HG03432 (cell line): ENCODE measurements around the gene RAPGEF3.

Experiments used
- ATAC-seq: cut with Tn5 transposase; IDR thresholded peaks from one replicate; pipeline ENCODE4 v1.9.1; 2021; ENCODE audit warnings: mild to moderate bottlenecking, moderate library complexity; ENCODE audit not compliant: unreplicated experiment

RAPGEF3 gene

DNA sequence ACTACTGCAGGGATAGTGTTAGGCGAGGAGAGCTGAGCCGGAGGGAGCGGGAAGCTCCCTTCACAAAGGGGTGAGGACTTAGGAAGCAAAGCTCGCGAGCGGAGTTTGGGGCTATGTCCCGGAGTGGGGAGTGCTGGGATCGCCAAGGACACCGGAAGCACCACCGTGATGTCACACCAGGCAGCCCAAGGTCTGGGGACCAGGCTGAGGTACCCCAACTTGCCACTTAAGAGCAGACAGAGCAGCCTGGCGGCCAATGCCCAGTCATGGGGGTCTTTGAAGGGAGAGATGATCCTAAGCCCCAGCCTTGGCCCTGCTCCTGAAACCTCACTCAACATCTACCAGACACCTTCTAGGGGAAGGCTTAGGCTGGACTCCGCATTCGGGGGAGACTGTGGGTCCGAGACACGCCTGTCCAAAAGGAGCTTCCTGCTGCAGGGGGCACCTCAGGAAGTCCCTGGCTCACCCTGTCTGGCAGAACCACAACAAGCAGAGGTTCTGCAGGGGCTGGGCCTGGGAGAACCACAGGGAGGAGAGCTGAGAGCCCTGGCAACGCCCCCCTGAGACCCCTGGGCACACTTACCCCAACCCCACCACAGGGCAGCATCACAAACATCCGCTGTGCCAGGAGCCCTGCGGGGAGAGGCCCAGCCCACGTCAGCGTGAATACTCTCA lies 32.1 kb upstream of the RAPGEF3 start:
- no peak for ATAC-seq

DNA sequence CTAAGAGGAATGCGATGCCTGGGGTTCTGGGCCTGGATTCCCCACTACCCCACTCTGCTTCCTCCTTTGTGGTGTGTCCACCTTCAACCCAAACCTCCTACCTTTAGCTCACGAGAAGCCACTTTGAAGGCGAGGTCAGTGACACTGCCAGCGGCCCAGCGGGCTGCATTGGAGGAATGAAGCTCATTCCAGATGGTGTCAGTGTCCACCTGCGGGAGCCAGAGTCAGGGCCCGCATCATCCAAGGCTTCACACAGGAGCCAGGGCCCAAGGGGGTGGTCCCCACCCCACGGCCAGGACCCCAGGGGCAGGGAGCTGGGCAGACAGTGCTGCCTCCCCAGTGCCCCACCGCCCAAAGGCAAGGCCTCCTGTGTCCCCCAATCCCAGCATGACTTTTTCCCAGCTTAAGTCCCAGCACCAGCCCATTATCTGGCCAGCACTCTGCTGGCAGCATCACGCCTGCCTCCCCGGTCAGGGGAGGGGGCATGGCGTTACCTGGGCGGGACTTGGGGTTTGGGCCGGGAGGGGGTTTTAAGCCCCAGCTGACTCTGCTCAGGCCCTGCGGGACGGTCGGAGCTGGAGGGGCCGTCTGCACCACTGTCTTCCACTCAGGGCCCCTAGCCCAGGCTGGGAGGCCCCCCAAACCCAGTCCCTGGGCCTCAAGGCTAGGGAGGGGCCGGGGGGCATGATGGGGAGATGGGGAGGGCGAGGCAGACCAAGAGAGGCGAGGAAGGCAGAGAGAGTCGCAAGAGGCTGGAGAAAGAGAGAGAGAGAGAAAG lies 31.2 kb upstream of the RAPGEF3 start:
- no peak for ATAC-seq

DNA sequence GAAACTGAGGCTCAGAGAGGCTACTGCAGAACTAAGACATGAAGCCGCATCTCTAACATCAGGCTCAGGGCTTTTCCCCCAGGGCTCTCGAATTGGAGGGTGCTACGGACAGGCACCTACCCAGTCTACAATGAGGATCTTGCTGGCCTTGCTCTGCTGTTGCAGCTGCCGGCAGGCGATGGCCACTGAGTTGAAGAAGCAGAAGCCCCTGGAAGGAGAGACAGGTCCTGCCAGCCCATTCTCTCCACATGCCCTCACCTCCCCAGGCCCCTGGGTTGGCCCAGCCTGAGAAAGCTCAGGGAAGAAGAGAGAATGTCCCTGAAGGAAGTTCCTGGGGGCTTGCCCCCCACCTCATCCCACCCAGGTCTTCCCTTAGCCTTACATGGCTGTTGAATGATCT lies 30.5 kb upstream of the RAPGEF3 start:
- no peak for ATAC-seq

DNA sequence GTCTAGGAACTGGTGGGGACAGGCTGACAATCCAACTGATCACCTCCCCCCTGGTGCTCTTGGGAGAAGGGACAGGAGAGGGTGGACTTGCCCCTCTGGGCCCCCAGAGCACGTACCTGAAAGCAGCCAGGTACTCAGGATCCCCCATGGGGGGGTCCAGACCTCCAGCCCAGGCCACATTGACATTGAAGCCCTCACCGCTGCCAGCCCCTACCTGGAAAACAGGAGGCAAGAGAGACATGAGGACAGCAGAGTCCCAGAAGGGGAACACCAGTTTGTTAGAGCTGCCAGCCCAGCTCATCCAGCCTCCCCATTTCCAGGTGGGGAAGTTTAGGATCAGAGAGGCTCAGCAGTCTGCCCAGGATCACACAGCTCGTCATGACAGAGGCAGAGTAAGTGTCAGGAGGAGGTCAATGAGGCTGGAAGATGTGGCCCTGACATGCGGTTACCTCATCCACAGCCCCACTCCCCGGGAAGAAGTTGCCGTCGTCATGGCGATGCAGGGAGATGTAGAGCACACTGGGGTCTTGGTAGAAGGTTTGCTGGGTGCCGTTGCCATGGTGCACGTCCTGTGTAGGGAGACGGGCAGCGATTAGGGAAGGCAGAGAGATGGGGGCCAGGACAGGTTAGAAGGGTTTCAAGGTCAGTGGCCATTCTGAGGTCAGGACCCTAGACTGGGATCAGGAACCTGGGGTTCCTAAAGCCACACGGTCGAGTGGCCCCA lies 29.1 kb upstream of the RAPGEF3 start:
- ATAC-seq = no peak

- ATAC-seq = no peak
Measured at GRCh38 chr12:47786662-47787280, 28.1 kb upstream of the RAPGEF3 start.

- ATAC-seq = no peak
Measured at GRCh38 chr12:47785887-47786661, 27.4 kb upstream of the RAPGEF3 start.

- no peak for ATAC-seq
Measured at GRCh38 chr12:47785036-47785886, 26.6 kb upstream of the RAPGEF3 start.

DNA sequence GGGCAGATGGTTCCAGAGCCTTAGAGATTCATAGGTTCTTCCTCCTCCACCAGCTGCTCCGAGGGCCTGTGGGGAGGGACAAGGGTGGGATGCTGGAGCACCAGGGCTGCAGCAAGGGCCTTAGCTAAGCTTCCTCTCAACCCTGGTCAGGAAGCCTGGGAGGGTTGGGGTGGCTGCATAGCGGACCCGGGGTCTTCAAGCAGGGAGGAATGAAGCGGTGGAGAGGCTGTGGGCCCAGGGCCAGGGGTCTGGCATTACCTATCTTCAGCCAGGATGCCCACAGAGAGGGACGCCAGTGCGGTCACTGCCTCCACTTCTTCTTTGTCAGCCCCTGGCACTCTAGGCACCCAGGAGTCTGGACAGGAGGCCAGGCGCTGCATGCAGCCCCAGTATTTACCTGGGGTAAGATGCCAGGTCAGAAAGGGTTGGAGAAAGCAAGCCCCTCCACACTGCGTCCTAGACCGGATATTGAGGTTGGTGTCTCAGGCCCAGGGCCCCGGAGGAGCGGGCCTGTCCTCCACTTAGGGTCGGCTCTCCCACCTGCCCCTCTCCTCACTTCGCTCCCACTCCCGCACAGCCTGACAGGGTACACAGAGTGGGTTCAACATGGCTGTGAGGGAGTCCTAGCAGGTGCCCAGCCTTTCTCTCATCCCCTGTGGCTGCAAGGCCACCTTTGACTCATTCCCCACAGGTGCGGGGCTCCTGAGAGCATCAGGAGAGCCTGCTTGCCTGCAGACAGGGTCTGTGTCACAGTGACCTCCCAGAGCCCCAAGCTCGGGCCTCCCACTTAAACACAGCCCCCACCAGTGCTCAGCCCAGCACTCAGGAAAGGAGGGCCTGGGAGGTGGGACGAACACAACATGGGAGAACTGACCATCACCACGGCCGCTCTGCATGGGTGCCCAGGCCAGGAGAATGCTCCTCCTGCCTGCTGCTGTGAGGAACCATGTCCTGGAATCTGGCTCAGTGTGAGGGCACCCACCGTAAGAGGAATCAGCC lies 25.4 kb upstream of the RAPGEF3 start:
- no peak for ATAC-seq

DNA sequence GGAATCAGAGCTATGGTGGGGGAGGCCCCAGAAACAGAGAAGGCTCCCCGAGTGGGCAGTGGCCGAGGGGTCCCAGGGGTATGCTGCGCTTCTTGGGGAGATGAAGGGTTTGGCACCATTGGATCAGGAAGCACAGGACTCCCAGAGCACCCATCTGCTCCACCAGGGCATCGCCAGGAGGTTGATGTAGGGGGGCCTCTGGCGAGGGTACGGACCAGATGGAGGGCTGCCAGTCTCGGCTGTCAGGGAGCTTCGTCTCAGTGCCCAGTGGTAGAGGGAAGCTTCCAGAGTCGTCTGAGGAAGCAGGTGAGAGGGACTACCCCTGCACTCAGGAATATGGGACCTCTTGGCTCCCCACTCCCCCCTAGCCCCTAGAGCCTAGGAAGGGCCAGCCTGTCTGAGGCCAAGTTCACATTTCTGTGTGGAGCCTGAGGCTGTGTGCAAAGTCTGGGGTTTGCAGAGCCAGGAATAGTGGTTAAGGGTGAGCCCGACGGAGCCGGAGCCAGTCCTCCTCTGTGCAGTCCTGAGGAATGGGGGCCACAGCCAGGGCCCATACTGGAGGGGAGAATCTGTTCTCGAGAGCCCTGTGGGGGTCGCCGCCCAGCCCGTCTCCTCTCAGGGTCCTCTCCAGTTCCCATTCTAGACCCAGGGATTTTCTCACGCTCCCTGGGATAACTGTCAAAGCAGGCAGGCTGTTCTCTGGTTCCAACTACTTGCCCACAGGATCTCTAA lies 24.5 kb upstream of the RAPGEF3 start:
- ATAC-seq = no peak

- ATAC-seq = no peak
Measured at GRCh38 chr12:47782372-47782770, 23.7 kb upstream of the RAPGEF3 start.

- ATAC-seq = no peak
Measured at GRCh38 chr12:47781479-47782371, 23.0 kb upstream of the RAPGEF3 start.

- no peak for ATAC-seq
Measured at GRCh38 chr12:47779943-47780504, 21.3 kb upstream of the RAPGEF3 start.

GRCh38 chr12:47779301-47779942 lies 20.7 kb upstream of the RAPGEF3 start:
- ATAC-seq = peak; percentile 84

DNA sequence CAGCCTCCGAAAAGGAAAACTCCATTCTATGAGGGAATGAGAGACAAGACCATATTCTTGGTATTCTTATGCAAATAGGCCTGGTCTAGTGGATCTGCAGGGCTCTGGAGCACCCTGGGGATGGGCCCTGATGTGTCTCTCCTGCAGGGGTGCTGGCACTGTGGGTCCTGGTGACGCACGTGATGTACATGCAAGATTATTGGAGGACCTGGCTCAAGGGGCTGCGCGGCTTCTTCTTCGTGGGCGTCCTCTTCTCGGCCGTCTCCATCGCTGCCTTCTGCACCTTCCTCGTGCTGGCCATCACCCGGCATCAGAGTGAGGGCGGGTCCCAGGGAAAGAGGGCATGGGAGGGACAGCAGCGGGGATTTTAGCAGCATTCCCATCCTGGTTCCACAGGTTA lies 20.2 kb upstream of the RAPGEF3 start:
- no peak for ATAC-seq

DNA sequence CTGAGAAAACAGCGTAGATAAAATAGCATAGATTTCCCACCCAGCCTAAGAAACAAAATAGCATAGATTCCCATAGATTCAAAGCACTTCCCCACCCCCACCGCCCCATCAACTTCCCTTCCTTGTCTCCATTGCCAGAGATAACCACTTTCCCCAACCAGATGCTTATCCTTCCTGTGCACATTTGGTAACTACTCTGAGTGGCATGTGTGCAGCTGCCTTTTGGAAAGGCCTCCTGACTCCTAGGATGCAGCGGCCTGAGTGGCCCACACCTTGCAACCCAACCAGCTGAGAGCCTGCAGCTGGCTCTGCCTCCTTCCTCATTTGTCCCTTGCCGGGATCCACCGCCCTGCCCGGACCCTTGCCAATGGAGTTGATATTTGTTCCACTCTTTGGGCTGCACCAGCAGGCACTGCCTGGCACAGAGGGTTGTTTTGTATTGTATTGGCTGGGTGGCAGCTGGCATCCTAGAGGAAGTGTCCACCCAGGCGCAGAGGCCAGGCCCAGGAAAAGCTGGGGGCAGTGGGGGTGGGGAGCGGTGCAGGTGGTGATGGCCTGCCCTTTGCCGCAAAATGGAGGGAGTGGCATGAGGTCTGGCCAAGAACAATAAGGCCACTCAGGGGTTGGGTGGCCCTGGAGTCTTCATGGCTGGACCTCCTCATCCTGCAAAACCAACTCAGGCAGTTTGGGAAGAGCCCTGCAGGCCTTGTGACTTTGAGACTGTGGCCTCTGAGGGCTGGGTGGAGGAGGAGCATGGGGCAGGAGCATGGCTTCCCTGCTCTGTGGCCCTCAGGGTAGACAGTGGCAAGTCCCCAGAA lies 19.3 kb upstream of the RAPGEF3 start:
- ATAC-seq = no peak
